GM10266 (cell line): ENCODE data around the gene CACNA1D.

Experiments used
- DNase-seq: peaks from one replicate; pipeline ENCODE4 v3.0.0; 2012; ENCODE audit errors: extremely low spot score
- TF ChIP-seq, protein P1 (sequence below): IDR thresholded peaks from 2 replicates; pipeline ENCODE4 v1.5.1; 2012; ENCODE audit warnings: mild to moderate bottlenecking, low read depth; ENCODE audit not compliant: control insufficient read depth, insufficient read depth; ENCODE audit errors: missing control alignments

The CACNA1D gene

DNA sequence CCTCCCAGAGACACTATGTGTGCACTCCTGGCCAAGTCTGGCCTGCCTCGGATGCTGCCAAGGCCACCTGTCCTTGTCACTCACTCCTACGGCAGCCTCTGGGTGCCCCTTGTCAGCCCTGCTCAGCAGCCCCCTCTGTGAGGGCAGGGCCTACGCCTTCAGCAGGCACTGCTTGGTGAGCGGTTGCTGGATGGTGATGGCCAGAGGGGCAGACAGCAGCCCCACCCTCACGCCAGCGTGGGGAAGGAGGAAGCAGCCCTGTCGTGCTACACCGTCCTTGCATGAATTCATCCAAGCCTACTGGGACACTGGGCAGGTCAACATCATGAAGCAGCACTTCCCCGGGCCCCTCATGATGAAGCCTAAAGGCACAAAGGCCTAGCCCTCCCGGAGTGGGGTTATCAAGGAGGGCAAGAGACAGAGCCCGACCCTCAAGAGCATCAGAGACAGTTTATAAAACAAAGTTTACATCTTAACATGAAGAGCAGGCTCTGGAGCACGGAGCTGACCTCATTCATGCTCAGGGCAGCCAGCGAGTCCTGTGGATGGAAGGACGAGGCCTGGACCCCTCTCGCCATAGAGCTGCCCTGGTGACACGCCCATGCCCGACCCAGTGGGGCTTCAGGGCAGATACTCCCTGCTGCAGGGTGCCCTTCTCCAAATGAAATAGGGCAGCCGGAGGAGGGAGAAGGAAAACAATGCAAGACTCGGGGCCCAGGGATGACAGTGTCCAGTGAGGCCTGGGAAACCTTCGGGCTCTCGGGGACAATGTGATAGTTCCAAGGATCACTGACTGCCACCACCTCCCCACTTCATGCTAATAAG lies 326.6 kb downstream of the CACNA1D start:
- DNase-seq = no peak
- TF ChIP-seq, protein P1, sequence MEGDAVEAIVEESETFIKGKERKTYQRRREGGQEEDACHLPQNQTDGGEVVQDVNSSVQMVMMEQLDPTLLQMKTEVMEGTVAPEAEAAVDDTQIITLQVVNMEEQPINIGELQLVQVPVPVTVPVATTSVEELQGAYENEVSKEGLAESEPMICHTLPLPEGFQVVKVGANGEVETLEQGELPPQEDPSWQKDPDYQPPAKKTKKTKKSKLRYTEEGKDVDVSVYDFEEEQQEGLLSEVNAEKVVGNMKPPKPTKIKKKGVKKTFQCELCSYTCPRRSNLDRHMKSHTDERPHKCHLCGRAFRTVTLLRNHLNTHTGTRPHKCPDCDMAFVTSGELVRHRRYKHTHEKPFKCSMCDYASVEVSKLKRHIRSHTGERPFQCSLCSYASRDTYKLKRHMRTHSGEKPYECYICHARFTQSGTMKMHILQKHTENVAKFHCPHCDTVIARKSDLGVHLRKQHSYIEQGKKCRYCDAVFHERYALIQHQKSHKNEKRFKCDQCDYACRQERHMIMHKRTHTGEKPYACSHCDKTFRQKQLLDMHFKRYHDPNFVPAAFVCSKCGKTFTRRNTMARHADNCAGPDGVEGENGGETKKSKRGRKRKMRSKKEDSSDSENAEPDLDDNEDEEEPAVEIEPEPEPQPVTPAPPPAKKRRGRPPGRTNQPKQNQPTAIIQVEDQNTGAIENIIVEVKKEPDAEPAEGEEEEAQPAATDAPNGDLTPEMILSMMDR = no peak

DNA sequence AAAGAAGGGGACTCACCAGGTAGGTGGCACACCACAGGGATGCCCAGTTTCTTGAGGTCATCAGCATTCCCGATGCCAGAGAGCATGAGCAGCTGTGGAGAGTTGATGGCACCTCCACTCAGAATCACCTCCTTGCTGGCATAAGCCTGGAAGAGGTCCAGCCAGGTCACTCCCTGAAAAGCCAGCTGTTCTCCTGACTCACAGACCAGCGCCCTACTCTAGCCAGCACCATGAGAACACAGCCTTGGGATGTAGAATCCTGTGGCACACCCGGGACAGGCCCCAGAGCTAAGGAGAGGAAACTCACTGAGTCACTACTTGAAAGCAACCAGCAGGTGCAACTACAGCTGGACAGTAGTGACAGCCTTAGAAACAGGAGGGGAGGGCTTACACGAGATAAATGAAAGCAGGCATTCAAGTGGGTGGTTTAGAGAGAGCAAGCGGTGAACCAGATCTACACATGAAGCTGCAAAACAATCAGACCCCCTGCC lies 327.3 kb downstream of the CACNA1D start:
- TF ChIP-seq, protein P1 = no peak
- no peak for DNase-seq

DNA sequence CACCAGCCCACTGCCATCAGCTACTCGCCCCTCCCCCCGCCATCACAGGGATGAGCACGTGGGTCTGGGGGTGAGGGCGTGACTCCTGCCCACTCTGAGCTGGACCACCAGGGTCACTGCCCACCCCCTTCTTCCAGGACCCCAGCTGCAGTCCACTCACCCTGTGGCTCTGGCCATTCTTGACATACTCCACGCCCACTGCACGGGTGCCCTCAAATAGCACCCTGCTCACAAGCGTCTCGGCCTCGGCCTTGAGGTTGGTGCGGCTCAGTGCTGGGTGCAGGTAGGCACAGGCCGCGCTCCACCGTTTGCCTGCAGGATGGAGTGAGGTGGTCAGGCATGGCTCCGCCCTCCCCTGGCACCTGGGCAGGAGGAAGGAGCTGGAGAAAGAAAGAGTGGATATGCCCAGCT lies 327.9 kb downstream of the CACNA1D start:
- DNase-seq = no peak
- TF ChIP-seq, protein P1 = no peak

DNA sequence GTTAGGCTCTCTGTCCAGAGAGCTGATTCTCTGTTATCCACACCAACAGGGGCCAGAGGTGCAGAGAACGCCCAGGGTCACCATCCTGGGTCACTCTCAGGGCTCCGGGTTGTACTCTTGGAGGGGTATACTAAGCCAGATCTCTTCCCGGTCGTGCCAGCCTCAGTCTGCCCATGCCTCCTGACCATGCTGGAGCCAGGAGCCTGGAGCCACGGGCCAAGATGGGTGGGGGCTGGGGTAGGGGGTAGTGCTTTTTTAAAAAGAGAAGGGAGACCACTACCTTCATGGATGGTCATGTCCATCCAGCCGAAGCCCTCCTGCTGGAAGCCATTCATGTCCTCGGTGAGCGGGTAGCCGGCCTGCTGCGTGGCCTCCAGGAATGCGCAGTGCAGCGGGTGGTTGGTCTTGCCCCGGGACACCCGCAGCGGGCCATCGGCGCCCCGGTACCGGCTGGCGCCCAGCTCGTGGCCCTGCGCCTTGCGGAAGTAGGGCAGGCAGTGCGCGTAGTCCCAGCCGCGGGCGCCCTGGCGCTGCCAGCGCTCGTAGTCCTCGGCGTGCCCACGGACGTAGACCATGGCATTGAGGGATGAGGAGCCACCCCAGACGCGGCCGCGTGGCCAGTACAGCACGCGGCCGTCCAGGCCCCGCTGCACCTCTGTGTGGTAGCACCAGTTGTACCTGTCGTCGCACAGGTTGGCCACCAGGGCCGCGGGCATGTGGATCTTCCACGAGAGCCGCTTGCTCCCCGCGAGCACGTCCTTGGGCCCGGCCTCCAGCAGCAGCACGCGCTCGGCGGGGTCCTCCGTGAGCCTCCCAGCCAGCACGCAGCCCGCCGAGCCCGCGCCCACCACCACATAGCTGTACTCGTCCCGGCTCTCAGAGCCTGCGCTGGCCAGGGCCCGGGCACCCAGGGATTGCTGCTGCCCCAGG lies 328.9 kb downstream of the CACNA1D start:
- TF ChIP-seq, protein P1 = no peak
- no peak for DNase-seq

DNA sequence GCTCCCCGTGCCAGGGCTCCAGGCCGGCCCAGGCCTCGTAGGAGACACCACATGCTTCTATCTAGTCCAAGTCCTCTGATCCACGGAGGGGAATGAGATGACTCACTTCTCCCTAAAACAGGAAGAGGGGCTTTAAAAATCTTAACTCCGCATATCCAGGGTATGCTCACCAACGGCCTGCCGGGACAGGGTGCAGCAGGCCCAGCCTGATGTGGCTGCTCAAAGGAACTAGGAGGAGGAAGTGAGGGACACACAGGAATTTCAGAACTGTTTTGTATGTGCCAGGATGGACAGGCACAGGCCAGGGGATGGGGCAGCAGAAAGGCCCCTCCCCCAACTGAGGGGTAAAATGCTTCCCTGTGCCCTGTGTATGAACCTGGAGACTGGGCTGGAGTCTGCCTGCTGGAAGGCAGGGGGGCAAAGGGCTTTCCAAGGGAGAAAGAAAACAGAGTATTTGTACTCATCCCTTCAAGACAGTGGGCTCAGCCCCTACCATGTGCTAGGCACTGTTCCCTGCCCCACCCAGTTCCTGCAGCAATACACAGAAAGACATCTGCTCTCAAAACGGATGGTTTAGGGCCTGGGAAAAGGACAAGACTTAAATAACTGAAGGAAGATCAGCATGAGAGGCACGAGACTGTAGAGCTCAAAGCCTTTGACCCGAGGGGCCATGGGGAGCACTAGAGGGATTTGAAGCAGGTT lies 329.7 kb downstream of the CACNA1D start:
- no peak for DNase-seq
- TF ChIP-seq, protein P1 = no peak

DNA sequence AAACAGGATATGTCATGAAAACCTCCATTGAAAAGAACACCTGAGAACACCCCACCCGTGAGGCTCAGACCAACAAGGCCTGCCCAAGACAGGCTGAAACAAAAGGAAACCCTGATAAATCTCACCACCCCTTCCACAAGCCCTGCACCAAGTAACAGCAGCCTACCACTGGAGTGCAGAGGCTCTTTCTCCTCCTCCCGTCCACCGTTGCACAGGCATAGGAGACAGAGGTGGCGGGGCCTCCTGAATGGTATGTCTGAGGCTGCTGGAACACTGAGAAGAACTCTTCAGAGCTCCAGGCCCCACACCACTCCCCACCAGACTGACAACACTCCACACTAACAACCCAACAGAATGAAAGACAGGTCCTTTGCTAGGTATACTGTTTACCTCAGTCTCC lies 330.4 kb downstream of the CACNA1D start:
- DNase-seq = no peak
- TF ChIP-seq, protein P1 = no peak
